GM18951 (cell line): ENCODE data around the gene SUFU.

Experiments
- POLR2A ChIP-seq: IDR thresholded peaks from 4 replicates; pipeline ENCODE4 v1.6.1; 2011; ENCODE audit warnings: mild to moderate bottlenecking; ENCODE audit not compliant: insufficient read length, insufficient read depth; ENCODE audit errors: extremely low read depth
- in situ Hi-C: fragments of 300-500 bp; cut with MboI; formaldehyde crosslinking; loops from one replicate; pipeline ENCODE4 v1.12.0; 2022; ENCODE audit warnings: low sequenced_read_pairs, mixed read lengths, inconsistent platforms; ENCODE audit not compliant: unreplicated experiment

SUFU gene

DNA sequence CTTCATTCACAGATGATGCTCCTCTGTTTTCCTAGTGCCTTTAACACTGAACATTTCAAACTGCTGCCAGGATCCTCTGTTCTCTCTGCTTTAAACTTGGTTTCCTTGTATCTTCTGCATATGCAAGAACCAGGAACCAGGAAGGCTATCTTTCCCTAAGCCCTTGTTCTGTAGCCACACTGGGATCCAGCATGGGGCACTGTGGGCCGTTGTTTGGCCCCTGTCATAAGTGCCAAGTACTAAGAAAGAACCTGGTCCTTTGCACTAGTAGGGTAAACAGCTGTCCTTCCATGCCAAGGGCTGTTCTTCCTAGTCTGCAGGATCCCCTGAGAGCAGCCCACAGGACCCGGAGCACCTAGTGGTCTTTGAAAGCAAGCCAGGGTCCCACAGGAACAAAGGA lies 91.5 kb downstream of the SUFU start:
- no peak for TF ChIP-seq POLR2A
- in situ Hi-C loops = no loop called here

DNA sequence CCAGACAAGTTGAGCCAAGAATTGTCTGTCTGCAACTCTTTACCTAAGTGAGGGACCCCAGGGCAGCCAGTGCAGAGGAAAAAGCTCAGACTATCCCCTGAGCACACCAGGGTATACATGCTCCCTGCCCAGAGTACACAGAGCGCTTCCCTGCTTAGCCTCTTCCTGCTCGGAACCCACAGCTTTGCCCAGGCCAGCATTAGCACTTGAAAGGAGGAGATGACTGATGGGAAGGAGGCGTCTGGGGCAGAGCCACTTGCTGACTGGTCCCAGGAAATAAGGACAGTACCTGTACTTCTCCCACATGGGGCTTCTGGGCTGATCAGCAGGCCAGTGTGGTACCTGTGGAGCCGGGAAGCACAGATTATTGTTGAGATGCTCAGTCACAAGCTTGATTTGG lies 92.1 kb downstream of the SUFU start:
- in situ Hi-C loops = no loop called here
- TF ChIP-seq POLR2A = no peak

DNA sequence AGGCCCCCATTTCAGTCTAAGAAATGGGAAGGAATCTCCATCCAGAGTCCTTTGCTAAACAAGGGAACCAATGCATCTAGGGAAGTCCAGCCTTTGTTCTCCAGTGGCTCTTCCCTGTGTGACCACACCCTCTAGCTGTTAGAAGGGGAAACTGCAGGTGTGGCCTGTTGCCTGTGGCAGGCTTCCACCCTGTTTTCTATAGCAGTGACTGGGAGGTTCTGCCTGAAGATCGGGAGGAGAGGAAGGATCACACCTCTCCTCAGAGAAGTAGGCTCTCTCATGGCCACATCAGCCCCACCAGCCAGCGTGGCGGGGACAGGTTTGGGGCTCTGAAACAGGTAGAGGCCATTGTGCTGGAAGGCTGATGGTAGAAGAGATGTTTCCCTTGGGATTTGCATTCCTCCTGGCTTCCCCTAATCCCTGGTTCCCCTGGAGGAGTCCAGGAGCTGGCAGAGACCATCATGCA lies 92.8 kb downstream of the SUFU start:
- in situ Hi-C loops = no loop called here
- no peak for TF ChIP-seq POLR2A

DNA sequence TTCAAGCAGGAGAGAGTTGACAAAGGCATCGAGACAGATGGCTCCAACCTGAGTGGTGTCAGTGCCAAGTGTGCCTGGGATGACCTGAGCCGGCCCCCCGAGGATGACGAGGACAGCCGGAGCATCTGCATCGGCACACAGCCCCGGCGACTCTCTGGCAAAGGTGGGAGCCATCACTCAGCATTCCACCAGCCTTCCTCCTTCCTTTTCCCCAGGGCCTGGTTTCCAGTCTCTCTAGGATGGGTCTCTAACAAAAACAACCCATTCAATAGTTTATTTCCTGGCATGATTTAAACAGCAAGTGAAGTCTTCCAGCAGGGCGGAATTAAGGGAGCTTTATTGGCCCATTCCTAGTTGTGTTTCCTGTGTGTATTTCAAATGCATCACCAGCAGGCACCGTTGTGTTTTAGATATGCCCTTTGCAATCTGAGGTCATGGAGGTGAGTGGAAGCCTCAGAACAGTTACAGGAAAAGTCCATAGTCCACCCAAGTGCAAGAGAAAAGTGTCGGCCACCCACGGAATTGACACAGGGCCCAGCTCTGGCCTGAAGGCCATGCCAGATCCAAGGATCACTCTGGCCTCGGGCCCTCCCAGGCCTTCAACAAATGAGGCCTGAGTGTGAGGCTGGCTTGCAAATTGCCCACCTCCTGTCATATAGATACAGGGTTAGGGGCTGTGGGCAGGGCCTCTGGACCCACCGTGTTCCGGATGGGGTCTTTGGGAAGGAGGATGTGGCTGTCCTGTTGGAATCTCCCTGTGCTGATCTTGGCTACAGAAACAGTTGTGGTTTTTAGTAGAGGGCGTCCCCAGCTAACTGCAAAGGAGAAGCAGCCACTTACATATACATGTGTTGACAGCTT lies 93.6 kb downstream of the SUFU start:
- TF ChIP-seq POLR2A = no peak
- in situ Hi-C loops = no loop called here

DNA sequence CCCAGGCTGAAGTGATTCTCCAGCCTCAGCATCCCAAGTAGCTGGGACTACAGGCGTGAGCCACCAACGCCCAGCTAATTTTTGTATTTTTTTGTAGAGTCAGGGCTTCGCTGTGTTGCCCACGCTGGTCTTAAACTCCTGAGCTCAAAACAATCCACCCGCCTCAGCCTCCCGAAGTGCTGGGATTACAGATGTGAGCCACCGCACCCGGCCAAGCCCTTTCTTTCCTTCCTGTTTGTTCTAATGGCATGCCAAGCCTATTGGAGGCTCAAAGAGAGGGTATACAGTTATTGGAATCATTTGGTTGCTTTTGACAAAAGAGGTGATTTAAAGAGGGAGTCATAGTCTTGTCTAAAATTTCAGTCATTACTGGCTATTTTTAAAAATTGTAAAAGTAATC lies 94.5 kb downstream of the SUFU start:
- in situ Hi-C loops = no loop called here
- no peak for TF ChIP-seq POLR2A

DNA sequence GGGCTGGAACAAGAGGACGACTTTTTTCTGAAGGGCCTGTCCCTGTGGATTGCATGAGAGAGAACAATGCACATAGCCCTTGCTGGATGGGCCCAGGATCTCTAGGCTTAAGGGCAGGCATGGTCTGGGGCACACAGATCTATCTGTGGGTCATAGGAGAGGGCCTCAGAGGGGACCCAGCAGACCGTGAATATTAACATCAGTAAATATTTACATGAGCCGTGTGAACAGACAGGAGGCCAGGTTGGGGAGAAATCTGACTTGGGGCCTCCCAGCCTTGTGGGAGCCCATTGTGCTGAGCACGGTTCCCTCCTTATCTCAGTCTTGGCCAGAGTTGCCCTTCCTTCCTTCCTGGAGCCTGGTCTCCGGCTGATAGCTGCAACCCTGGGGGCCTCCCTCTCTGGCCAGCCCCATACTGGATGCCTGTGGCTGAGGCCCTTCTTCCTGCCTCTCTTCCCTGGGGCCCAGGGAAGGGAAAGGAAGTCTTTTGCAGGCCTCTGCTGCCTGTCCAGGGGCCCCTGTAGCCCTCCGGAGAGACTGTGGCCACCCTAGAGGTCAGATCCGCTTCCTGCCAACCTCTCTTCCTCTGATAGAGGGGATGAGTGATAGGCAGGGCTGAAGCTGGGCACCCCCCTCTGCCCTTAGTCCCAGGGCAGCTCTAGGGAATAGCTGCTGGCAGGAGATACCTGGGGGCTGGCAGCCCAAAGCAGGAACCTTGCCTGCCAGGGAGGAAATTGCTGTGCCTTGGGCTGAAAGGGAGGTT lies 96.0 kb downstream of the SUFU start:
- in situ Hi-C loops = no loop called here
- no peak for TF ChIP-seq POLR2A

DNA sequence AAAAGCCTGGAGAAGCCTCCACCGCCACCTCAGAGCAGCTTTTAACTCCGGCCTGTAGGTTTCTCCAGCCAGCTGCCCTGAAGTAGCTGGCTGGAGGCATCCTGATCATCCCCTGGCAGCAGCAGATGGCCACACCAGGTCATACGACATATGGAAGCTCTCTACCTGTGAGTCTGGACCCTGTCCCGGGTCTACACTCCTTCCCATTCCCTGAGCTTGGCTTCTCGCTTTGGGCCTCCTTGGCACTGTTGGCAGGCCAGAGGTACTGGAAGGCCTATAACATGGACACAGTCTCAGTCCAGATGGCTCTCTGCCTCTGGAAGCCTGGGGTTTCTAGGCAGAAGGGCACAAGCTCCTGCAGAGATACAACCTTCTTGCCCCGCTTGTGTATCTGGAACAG lies 97.0 kb downstream of the SUFU start:
- in situ Hi-C loops = no loop called here
- TF ChIP-seq POLR2A = no peak

DNA sequence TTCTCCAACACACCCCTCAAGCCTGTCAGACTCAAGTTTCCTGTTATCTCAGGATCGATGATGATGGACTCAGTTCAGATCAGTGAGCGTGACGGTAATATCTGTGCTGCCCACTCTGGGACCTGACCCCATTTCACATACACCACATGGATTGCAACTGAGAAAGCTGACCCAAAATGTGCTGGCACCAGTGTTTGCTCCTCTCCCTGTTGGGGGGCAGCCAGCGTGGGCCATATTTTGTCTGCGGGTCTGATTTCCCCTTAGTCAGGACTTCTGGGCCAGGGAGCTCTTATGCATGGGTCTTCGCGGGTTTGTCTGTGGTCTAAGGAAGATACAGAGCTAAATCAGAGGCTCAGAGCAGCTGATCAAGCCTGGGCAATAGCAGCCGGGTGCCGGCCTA lies 97.9 kb downstream of the SUFU start:
- in situ Hi-C loops = no loop called here
- no peak for TF ChIP-seq POLR2A

DNA sequence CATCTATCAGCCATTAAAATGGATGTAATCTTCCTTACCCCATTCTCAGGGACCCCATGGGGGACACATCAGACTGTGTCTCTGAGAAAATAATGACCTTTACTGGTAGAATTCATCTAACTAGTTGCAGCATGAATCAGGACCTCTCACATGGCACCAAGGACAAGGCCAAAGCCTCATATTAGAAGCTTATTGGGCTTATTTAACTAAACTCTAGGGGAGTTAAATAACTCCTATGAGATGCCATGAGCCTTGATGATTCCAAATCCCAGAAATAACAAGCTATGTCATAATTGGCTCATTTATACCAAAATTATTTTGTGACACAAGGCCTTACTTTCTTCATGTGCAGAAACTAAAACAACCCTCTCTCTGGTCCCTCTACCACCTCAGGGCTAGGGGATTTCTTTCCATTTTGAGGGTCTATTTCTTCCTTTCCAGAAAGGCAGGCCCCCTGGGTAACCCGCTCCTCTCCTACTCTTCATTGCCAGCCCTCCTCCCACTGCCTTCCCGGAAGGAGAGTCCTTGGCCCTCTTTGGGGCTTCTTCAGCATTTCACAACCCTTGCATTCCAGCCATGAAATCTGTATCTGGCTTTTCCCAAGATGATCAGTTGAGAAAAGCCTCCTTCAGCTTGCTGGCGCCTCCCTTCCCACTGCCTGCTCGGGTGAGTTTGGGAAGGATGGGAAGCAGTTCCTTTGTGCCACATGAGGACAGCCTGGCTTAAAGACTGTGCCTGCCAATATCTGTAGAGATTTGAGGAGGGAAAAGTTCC lies 98.7 kb downstream of the SUFU start:
- in situ Hi-C loops = no loop called here
- TF ChIP-seq POLR2A = no peak

DNA sequence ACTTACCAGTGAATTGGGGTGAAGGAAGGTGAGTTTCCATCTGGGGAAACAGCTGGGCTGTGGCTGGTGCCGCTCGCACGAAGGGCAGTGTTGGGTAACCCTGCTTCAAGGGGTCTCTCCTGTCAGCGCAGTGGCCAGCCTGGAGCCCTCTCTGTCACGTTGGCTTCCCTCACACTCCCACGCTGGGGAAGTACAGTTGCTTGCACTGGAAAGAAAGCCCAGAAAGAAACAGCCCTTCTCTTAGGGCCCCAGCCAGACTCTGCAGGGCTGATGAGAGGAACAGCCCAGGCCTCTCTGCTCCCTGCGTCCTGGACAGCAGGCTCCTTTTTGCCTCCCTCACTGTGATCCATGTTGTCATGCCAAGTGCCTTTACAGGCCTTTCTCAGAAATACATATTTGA lies 100.2 kb downstream of the SUFU start:
- TF ChIP-seq POLR2A = no peak
- in situ Hi-C loops = no loop called here

DNA sequence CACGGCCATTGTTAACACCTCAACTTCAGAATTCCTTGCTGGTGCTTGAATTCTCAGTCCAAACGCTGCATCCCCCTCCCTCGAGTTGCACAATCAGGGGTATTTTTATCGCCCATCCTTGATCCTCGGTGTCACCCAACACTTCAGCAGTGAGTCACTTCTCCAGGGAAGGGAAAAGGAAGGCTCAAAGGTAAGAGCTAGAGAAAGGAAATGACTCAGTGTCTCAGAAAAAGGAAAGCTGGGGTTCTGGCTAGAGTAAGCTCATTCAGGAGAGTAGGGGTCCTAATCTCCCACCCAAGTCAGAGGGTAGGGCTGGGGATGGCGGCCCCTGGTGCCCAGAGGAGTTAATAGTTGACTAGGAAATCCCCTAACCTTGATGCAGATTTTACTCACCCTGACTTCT lies 100.7 kb downstream of the SUFU start:
- in situ Hi-C loops = no loop called here
- no peak for TF ChIP-seq POLR2A

DNA sequence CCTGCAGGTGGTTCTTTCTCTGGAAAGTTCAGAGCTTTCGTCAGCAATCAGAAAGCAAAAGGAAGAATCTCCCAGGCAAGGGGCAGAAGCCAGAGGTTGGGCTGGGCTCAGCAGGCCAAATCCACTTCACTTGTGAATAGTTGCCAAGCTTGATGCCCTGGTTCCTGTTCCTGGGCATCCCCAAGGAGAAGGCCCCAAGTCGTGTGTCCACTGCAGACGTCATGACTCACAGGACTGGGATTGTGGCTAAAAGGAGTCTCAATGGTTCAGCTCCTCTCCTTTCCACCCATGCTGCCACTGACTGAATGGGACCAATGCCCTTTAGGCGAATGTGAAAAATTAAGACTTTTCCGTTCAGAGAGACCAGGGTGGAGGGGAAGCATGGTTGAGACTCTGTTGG lies 101.9 kb downstream of the SUFU start:
- no peak for TF ChIP-seq POLR2A
- in situ Hi-C loops = no loop called here

DNA sequence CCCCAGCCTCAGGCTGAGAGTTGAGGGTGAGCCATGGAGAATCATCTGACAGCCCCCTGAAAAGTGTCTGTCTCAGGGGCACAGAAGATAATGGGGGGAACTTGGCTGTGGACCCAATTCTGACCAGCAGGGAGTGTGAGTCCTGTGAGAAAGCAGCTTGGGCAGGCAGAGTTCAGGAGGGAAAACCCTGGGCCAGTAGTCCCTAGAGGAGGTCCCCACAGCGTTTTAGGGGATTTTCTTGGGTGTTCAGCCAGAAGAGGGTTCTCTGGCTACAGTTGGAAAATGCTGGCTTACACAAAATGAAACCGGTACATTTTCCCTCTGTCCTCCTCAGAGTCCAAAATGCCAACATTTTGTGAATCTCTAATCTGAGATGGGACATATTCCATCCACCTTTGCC lies 104.7 kb downstream of the SUFU start:
- in situ Hi-C loops = no loop called here
- no peak for TF ChIP-seq POLR2A
